HepG2 (cell line): Measurements from ENCODE around the gene ZBTB9. TPM values are rescaled to one million over a fixed set of nuclear protein-coding genes. Genes with fewer than 3 reads are reported as not detected.

ENCODE experiments used
- ATAC-seq: fragments of 200-7000 bp; cut with Tn5 transposase; 3 replicates; pipeline ENCODE4 v1.9.1; 2020; ENCODE audit warnings: mild to moderate bottlenecking, moderate library complexity
- BruUV-seq: library from RNA; stranded (reverse); fragments of 400-500 nt; replicated peaks from 2 replicates; lab custom pipeline; 2021; lab: Mats Ljungman, UMichigan
- CTCF ChIA-PET: fragments of 300-600 bp; formaldehyde crosslinking; extraction: SDS; loops from one replicate; lab custom pipeline; 2021; ENCODE audit warnings: low total read pairs, inconsistent platforms, low intra/inter-chr PET ratio; lab: Yijun Ruan, JAX
- POLR2A ChIA-PET: fragments of 350-600 bp; sonication (Branson Sonifier 250); formaldehyde crosslinking; loops from one replicate; lab custom pipeline; 2020; ENCODE audit warnings: antibody characterized with exemption, inconsistent platforms; lab: Yijun Ruan, JAX
- DNase-seq: peaks from one replicate; pipeline ENCODE4 v3.0.0-alpha.2; 2015; ENCODE audit warnings: low spot score
- FAIRE-seq: peaks from 3 replicates; lab custom pipeline; 2011; peaks lifted over from hg19 to GRCh38; lab: Jason Lieb, UNC
- H2AFZ ChIP-seq: one replicate; pipeline ENCODE4 v1.6.1; 2011; ENCODE audit warnings: low read length, inconsistent platforms
- H3K27ac ChIP-seq: fragments of 300-600 bp; 3 replicates; pipeline ENCODE4 v1.8.0; 2011; ENCODE audit warnings: mixed run types, mild to moderate bottlenecking, mixed read lengths, low read length, inconsistent platforms; ENCODE audit not compliant: insufficient read depth; ENCODE audit errors: extremely low read length
- H3K27me3 ChIP-seq, 2 experiments: fragments of 200-600 bp in 1 of 2; 2 replicates in 1 of 2; 3 replicates in 1 of 2; pipeline versions ENCODE4 v1.6.0 to v1.8.0; 2011; ENCODE audit warnings: low read length in 2 of 2, mild to moderate bottlenecking in 2 of 2, moderate library complexity in 2 of 2, inconsistent platforms in 1 of 2; ENCODE audit not compliant: insufficient read depth in 2 of 2, control insufficient read depth in 1 of 2
- H3K36me3 ChIP-seq, 2 experiments: fragments of 200-600 bp in 1 of 2; replicated peaks in 1 of 2; 2 replicates in 1 of 2; 3 replicates in 1 of 2; pipeline versions ENCODE4 v1.5.1 to v1.8.0; 2011; ENCODE audit warnings: low read length in 2 of 2, inconsistent platforms in 1 of 2; ENCODE audit not compliant: insufficient read depth in 2 of 2, control insufficient read depth in 1 of 2
- H3K4me1 ChIP-seq: 2 replicates; pipeline ENCODE4 v1.5.1; 2012; ENCODE audit warnings: low read length, inconsistent platforms; ENCODE audit not compliant: insufficient read depth
- H3K4me2 ChIP-seq: 2 replicates; pipeline ENCODE4 v1.6.0; 2011; ENCODE audit warnings: low read depth, low read length, inconsistent platforms
- H3K4me3 ChIP-seq, 3 experiments: fragments of 200-600 bp in 1 of 3; sonication (generic), shearing (Covaris generic) in 1 of 3; replicated peaks in 1 of 3; 2 replicates each; pipeline ENCODE4 v1.5.1; 2011 to 2016; ENCODE audit warnings: low read length in 3 of 3, inconsistent platforms in 2 of 3, low read depth in 2 of 3, mild to moderate bottlenecking in 2 of 3, control low read depth in 1 of 3, mixed read lengths in 1 of 3; ENCODE audit not compliant: insufficient read depth in 1 of 3
- H3K79me2 ChIP-seq: one replicate; pipeline ENCODE4 v1.6.1; 2011; ENCODE audit warnings: low read length, inconsistent platforms; ENCODE audit not compliant: insufficient read depth
- H3K9ac ChIP-seq: 2 replicates; pipeline ENCODE4 v1.6.0; 2011; ENCODE audit warnings: mild to moderate bottlenecking, low read depth, low read length, inconsistent platforms; ENCODE audit not compliant: insufficient read depth
- H3K9me3 ChIP-seq: 2 replicates; pipeline ENCODE4 v1.5.1; 2012; ENCODE audit warnings: mild to moderate bottlenecking, low read length
- H4K20me1 ChIP-seq: 2 replicates; pipeline ENCODE4 v1.6.0; 2011; ENCODE audit warnings: inconsistent platforms, mild to moderate bottlenecking, low read length, moderate library complexity; ENCODE audit not compliant: insufficient read depth
- CCAR2 ChIP-seq: fragments of 200-400 bp; formaldehyde crosslinking; optimal IDR thresholded peaks from 2 replicates; pipeline ENCODE3; 2018; ENCODE audit warnings: low read depth, mild to moderate bottlenecking, low read length, moderate library complexity
- FIP1L1 ChIP-seq: fragments of 200-400 bp; formaldehyde crosslinking; IDR thresholded peaks from 2 replicates; pipeline ENCODE4 v1.6.1; 2018; ENCODE audit warnings: low read depth, mild to moderate bottlenecking, low read length, moderate library complexity, borderline replicate concordance; ENCODE audit not compliant: insufficient read depth
- FOXK2 ChIP-seq: fragments of 450-650 bp; IDR thresholded peaks from 2 replicates; pipeline ENCODE4 v1.6.1; 2016
- MXI1 ChIP-seq: IDR thresholded peaks from 3 replicates; pipeline ENCODE4 v1.6.1; 2012; ENCODE audit warnings: low read depth, low read length, inconsistent platforms, borderline replicate concordance
- POLR2A ChIP-seq, 2 experiments: IDR thresholded peaks; 2 replicates each; pipeline ENCODE4 v1.6.1; 2011; ENCODE audit warnings: low read depth in 2 of 2, low read length in 2 of 2, mild to moderate bottlenecking in 1 of 2, moderate library complexity in 1 of 2; ENCODE audit not compliant: insufficient read depth in 1 of 2
- RFX1 ChIP-seq: fragments of 450-650 bp; IDR thresholded peaks from 2 replicates; pipeline ENCODE4 v1.6.1; 2017
- RFX3 ChIP-seq: IDR thresholded peaks from 2 replicates; pipeline ENCODE4 v1.6.1; 2016; ENCODE audit warnings: missing biosample characterization, missing genetic modification reagents
- SIN3A ChIP-seq: IDR thresholded peaks from 2 replicates; pipeline ENCODE4 v1.6.1; 2011; ENCODE audit warnings: low read depth, mild to moderate bottlenecking, control low read depth, low read length, borderline replicate concordance
- SRY ChIP-seq: sonication (generic); formaldehyde crosslinking; IDR thresholded peaks from 2 replicates; pipeline ENCODE4 v1.8.0; 2022; ENCODE audit warnings: mild to moderate bottlenecking, missing genetic modification reagents
- U2AF1 ChIP-seq: fragments of 200-400 bp; formaldehyde crosslinking; optimal IDR thresholded peaks from 2 replicates; pipeline ENCODE3; 2017; ENCODE audit warnings: mild to moderate bottlenecking, low read depth, low read length
- ZFYVE20 ChIP-seq: sonication (generic); formaldehyde crosslinking; IDR thresholded peaks from 2 replicates; pipeline ENCODE4 v1.8.0; 2023; ENCODE audit warnings: low read depth, mild to moderate bottlenecking, moderate library complexity, missing genetic modification reagents, borderline replicate concordance
- ZKSCAN8 ChIP-seq: IDR thresholded peaks from 2 replicates; pipeline ENCODE4 v1.6.1; 2016; ENCODE audit warnings: borderline replicate concordance, missing genetic modification reagents, missing compliant biosample characterization
- ZNF225 ChIP-seq: sonication (generic); formaldehyde crosslinking; IDR thresholded peaks from 2 replicates; pipeline ENCODE4 v1.4.0; 2020; ENCODE audit warnings: mild to moderate bottlenecking, missing genetic modification reagents
- ZNF326 ChIP-seq: sonication (generic); formaldehyde crosslinking; IDR thresholded peaks from 2 replicates; pipeline ENCODE4 v1.4.0; 2020; ENCODE audit warnings: missing genetic modification reagents, borderline replicate concordance
- ZNF83 ChIP-seq: sonication (generic); formaldehyde crosslinking; IDR thresholded peaks from 2 replicates; pipeline ENCODE4 v1.4.0; 2020; ENCODE audit warnings: missing genetic modification reagents, mild to moderate bottlenecking, borderline replicate concordance
- WGBS: methylation state at CpG from one replicate; pipeline ENCODE4 v1.1.6; 2017; ENCODE audit warnings: low lambda C conversion rate; 5-methylcytosine and 5-hydroxymethylcytosine counted together
- in situ Hi-C: cut with HindIII; loops from 2 replicates; pipeline ENCODE4 v1.10.0; 2017; ENCODE audit warnings: low pct_unique_long_range_greater_than_20kb; ENCODE audit not compliant: extremely low pct_ligation_motif_present
- intact Hi-C: fragments of 100-400 bp; cut with micrococcal nuclease; formaldehyde crosslinking; loops from one replicate; pipeline ENCODE4 v1.10.0; 2022; ENCODE audit not compliant: unreplicated experiment
- polyA plus RNA-seq, 8 experiments: library from polyadenylated mRNA; depleted of rRNA in 3 of 8; stranded (reverse) in 7 of 8; unstranded in 1 of 8; fragments of >200 nt; fragmentation: Illumina TruSeq in 4 of 8; extraction: Trizol in 4 of 8; gene quantifications; 2 replicates each; pipeline versions ENCODE4 v1.2.1 to v1.2.3, GENCODE V29; 2011 to 2016; ENCODE audit warnings: low read depth in 4 of 8, missing spikeins in 1 of 8, mixed read lengths in 1 of 8; ENCODE audit not compliant: insufficient read depth in 1 of 8
- total RNA-seq, 5 experiments: library from RNA; depleted of rRNA; stranded (reverse); fragments of >200 nt; fragmentation: Illumina TruSeq; extraction: Trizol; gene quantifications; 2 replicates each; pipeline ENCODE4 v1.2.3, GENCODE V29; 2016; ENCODE audit warnings: low read depth in 1 of 5
- TF ChIP-seq, protein P1 (sequence below): sonication (generic); formaldehyde crosslinking; IDR thresholded peaks from 2 replicates; pipeline ENCODE4 v1.8.1; 2023; ENCODE audit warnings: mild to moderate bottlenecking, missing genetic modification reagents, borderline replicate concordance
- TF ChIP-seq, protein P2 (sequence below): sonication (generic); formaldehyde crosslinking; IDR thresholded peaks from 2 replicates; pipeline ENCODE4 v1.4.0; 2020; ENCODE audit warnings: missing genetic modification reagents
- TF ChIP-seq, protein P3 (sequence below): sonication (generic); formaldehyde crosslinking; IDR thresholded peaks from 2 replicates; pipeline ENCODE4 v1.5.0; 2020; ENCODE audit warnings: missing genetic modification reagents, mild to moderate bottlenecking, borderline replicate concordance

ZBTB9 gene
- total and polyA plus RNA-seq, 2 of the 13 experiments (the other 11 are each of a cell fraction or from before 2014, with no cell fraction given), result 5.3 to 9.2 TPM

DNA sequence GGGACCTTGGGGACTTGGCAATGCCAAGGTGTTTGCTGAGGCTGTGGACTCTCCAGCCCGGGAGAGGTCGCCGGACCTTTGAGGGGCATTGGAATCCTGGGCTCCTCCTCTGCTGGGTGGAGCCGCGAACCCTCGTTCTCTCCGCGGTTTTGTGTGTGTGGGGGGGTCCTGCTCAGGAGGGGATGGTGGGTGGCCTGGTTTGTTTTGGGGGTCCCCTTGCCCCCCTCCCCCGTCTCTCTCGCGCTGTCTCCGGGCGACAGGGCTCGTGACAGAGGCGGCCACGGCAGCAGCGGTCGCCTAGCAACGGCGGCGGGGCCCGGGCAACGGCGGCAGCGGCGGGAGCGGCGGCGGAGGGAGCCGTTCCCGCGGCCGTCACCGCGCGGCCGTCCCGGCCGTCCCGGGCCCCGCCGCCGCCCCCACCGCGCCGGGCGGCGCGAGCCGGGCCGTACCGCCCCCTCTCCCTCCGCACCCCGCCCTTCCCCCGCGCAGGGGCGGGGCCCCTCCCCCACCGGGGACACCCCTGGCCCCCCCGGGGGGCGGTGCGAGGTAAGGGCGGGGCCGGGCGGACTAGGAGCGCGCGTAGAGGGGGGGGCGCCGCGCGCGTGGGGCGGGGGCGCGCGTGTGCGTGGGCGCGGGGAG, 26.7 kb upstream of the ZBTB9 start:
- peak overlapping the region; percentile 82 for H3K4me2 ChIP-seq
- FAIRE-seq (no peak), DNase-seq (no peak), ATAC-seq (no peak)
- peaks cover 0 to 17% of the 10 kb centered on the region in 2 experiments; a peak in 3 of 5 replicates for H3K27me3 ChIP-seq
- WGBS, result 0% methylated on average over 13 of the region's 79 CpGs
- H3K9me3 ChIP-seq, result no peaks in the 10 kb centered on the region
- no peak overlapping the region for H3K27ac ChIP-seq
- H4K20me1 ChIP-seq, result no peaks in the 10 kb centered on the region
- H3K36me3 ChIP-seq, result no peaks in the 10 kb centered on the region
- no TSS peak for BruUV-seq
- ChIA-PET CTCF (interaction anchor here (3.1 kb wide), 1 partner anchor 36 kb away, joined by 19 read pairs; the partner anchor contains the start of gene KIFC1), POLR2A (no interaction called here)
- H3K79me2 ChIP-seq, result no peaks in the 10 kb centered on the region
- H3K4me1 ChIP-seq, result peaks cover 58% of the 10 kb centered on the region
- in situ Hi-C loops, result no loop called here
- intact Hi-C loops, result loop anchor here (1.0 kb wide), 1 partner anchor 27 kb away; the partner anchor contains the start of gene ZBTB9
- no peak overlapping the region for H2AFZ ChIP-seq
- no peak overlapping the region for H3K9ac ChIP-seq
- peak overlapping the region; percentile 43 to 78 (median 63); a peak in 5 of 6 replicates for H3K4me3 ChIP-seq
- TF ChIP-seq ZFYVE20 (CRISPR knock-in tag), result 0 out of 2 replicates have a peak, but pooled peaks have one; percentile 2
- TF ChIP-seq ZKSCAN8, result no peak
- 0 out of 2 replicates have a peak, but pooled peaks have one; percentile 39 for TF ChIP-seq ZNF83 (CRISPR knock-in tag)
- TF ChIP-seq FOXK2, result no peak
- no peak for TF ChIP-seq POLR2A (IDR thresholded peaks at IDR 0.05; ENCODE audit: insufficient read depth in 1 of 2, low read depth in 2 of 2, low read length in 2 of 2)
- TF ChIP-seq RFX1, result peak; percentile 70
- TF ChIP-seq RFX3 (CRISPR knock-in tag), result peak; percentile 68
- no peak for TF ChIP-seq U2AF1
- no peak for TF ChIP-seq CCAR2
- TF ChIP-seq, protein P1, sequence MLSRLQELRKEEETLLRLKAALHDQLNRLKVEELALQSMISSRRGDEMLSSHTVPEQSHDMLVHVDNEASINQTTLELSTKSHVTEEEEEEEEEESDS (CRISPR knock-in tag), result no peak
- peak; percentile 42; the same call in 1 of the 3 replicates for TF ChIP-seq MXI1
- no peak for TF ChIP-seq FIP1L1
- TF ChIP-seq, protein P2, sequence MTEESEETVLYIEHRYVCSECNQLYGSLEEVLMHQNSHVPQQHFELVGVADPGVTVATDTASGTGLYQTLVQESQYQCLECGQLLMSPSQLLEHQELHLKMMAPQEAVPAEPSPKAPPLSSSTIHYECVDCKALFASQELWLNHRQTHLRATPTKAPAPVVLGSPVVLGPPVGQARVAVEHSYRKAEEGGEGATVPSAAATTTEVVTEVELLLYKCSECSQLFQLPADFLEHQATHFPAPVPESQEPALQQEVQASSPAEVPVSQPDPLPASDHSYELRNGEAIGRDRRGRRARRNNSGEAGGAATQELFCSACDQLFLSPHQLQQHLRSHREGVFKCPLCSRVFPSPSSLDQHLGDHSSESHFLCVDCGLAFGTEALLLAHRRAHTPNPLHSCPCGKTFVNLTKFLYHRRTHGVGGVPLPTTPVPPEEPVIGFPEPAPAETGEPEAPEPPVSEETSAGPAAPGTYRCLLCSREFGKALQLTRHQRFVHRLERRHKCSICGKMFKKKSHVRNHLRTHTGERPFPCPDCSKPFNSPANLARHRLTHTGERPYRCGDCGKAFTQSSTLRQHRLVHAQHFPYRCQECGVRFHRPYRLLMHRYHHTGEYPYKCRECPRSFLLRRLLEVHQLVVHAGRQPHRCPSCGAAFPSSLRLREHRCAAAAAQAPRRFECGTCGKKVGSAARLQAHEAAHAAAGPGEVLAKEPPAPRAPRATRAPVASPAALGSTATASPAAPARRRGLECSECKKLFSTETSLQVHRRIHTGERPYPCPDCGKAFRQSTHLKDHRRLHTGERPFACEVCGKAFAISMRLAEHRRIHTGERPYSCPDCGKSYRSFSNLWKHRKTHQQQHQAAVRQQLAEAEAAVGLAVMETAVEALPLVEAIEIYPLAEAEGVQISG (CRISPR knock-in tag), result peak; percentile 67; the same call in 1 of the 2 replicates
- TF ChIP-seq SRY (CRISPR knock-in tag), result no peak
- TF ChIP-seq ZNF326 (CRISPR knock-in tag), result no peak
- TF ChIP-seq, protein P3, sequence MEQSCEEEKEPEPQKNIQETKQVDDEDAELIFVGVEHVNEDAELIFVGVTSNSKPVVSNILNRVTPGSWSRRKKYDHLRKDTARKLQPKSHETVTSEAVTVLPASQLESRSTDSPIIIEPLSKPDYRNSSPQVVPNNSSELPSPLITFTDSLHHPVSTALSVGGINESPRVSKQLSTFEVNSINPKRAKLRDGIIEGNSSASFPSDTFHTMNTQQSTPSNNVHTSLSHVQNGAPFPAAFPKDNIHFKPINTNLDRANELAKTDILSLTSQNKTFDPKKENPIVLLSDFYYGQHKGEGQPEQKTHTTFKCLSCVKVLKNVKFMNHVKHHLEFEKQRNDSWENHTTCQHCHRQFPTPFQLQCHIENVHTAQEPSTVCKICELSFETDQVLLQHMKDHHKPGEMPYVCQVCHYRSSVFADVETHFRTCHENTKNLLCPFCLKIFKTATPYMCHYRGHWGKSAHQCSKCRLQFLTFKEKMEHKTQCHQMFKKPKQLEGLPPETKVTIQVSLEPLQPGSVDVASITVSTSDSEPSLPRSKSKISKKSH (CRISPR knock-in tag), result no peak
- TF ChIP-seq ZNF225 (CRISPR knock-in tag), result 0 out of 2 replicates have a peak, but pooled peaks have one; percentile 53
- TF ChIP-seq SIN3A, result peak; percentile 70; the same call in 1 of the 2 replicates
